ENCODE results near the gene HTRA3. TPM values are rescaled to one million over a fixed set of nuclear protein-coding genes. Genes with fewer than 3 reads are reported as not detected.

The HTRA3 gene
- total RNA-seq, 1 experiment from 2014 or later, result 2.8 TPM

- Histone ChIP-seq H2AFZ (ENCODE audit: low read length) (no peak overlapping the region), H3K79me2 (ENCODE audit: low read length) (no peaks in the 10 kb centered on the region), H3K9ac (ENCODE audit: low read length) (no peak overlapping the region), H3K9me2 (replicated peaks; ENCODE audit: low read length) (no peaks in the 10 kb centered on the region), H3F3A (ENCODE audit: low read length, unreplicated experiment) (no peaks in the 10 kb centered on the region), H3K4me3 (ENCODE audit: low read length) (no peak overlapping the region), H3K4me1 (ENCODE audit: insufficient read depth, low read length) (no peaks in the 10 kb centered on the region), H3K4me2 (ENCODE audit: low read length) (no peak overlapping the region), H3K9me3 (ENCODE audit: low read length) (no peaks in the 10 kb centered on the region), H3K36me3 (ENCODE audit: low read depth, low read length) (no peaks in the 10 kb centered on the region), H3K27ac (ENCODE audit: low read length) (no peak overlapping the region), H3K27me3 (ENCODE audit: low read length) (no peaks in the 10 kb centered on the region), H4K20me1 (ENCODE audit: low read length) (no peaks in the 10 kb centered on the region)
- no peak for TF ChIP-seq EZH2phosphoT487 (IDR thresholded peaks at IDR 0.05; ENCODE audit: borderline replicate concordance, low read length)
- TF ChIP-seq EZH2 (IDR thresholded peaks at IDR 0.05; ENCODE audit: low read length, unreplicated experiment), result no peak
- TF ChIP-seq CTCF (conservative IDR thresholded peaks at IDR 0.05; ENCODE audit: low read depth, low read length), result no peak
- no TSS peak for BruUV-seq (replicated peaks)
- CTCF ChIA-PET, result no interaction called here
- POLR2A ChIA-PET (ENCODE audit: unreplicated experiment), result no interaction called here
- ATAC-seq (no peak), DNase-seq (no peak)
- intact Hi-C loops (cut with micrococcal nuclease), result no loop called here
These were observed 23.8 kb downstream of the HTRA3 start for GRCh38 chr4:8293131-8293975.

- Histone ChIP-seq H2AFZ (ENCODE audit: low read length) (no peak overlapping the region), H3K79me2 (ENCODE audit: low read length) (no peaks in the 10 kb centered on the region), H3K9me3 (ENCODE audit: low read length) (no peaks in the 10 kb centered on the region), H4K20me1 (ENCODE audit: low read length) (no peaks in the 10 kb centered on the region), H3F3A (ENCODE audit: low read length, unreplicated experiment) (no peaks in the 10 kb centered on the region), H3K36me3 (ENCODE audit: low read depth, low read length) (no peaks in the 10 kb centered on the region), H3K9ac (ENCODE audit: low read length) (no peak overlapping the region), H3K4me3 (ENCODE audit: low read length) (no peak overlapping the region), H3K27ac (ENCODE audit: low read length) (no peak overlapping the region), H3K27me3 (ENCODE audit: low read length) (no peaks in the 10 kb centered on the region), H3K9me2 (replicated peaks; ENCODE audit: low read length) (no peaks in the 10 kb centered on the region), H3K4me2 (ENCODE audit: low read length) (no peak overlapping the region), H3K4me1 (ENCODE audit: insufficient read depth, low read length) (no peaks in the 10 kb centered on the region)
- no peak for TF ChIP-seq CTCF (conservative IDR thresholded peaks at IDR 0.05; ENCODE audit: low read depth, low read length)
- TF ChIP-seq EZH2 (IDR thresholded peaks at IDR 0.05; ENCODE audit: low read length, unreplicated experiment), result no peak
- no peak for TF ChIP-seq EZH2phosphoT487 (IDR thresholded peaks at IDR 0.05; ENCODE audit: borderline replicate concordance, low read length)
- DNase-seq, result no peak
- intact Hi-C loops (cut with micrococcal nuclease), result no loop called here
- ChIA-PET POLR2A (ENCODE audit: unreplicated experiment) (no interaction called here), CTCF (no interaction called here)
- no peak for ATAC-seq
- BruUV-seq (replicated peaks), result no TSS peak
These were observed 24.5 kb downstream of the HTRA3 start for GRCh38 chr4:8294036-8294435.

GRCh38 chr4:8294775-8295174 lies 25.2 kb downstream of the HTRA3 start:
- ChIA-PET POLR2A (ENCODE audit: unreplicated experiment) (no interaction called here), CTCF (no interaction called here)
- no peak for TF ChIP-seq EZH2phosphoT487 (IDR thresholded peaks at IDR 0.05; ENCODE audit: borderline replicate concordance, low read length)
- Histone ChIP-seq H3K36me3 (ENCODE audit: low read depth, low read length) (no peaks in the 10 kb centered on the region), H3K27me3 (ENCODE audit: low read length) (no peaks in the 10 kb centered on the region), H3F3A (ENCODE audit: low read length, unreplicated experiment) (no peaks in the 10 kb centered on the region), H3K9ac (ENCODE audit: low read length) (no peak overlapping the region), H2AFZ (ENCODE audit: low read length) (no peak overlapping the region), H3K9me2 (replicated peaks; ENCODE audit: low read length) (no peaks in the 10 kb centered on the region), H3K79me2 (ENCODE audit: low read length) (no peaks in the 10 kb centered on the region), H3K4me2 (ENCODE audit: low read length) (no peak overlapping the region), H3K4me1 (ENCODE audit: insufficient read depth, low read length) (no peaks in the 10 kb centered on the region), H3K9me3 (ENCODE audit: low read length) (no peaks in the 10 kb centered on the region), H3K27ac (ENCODE audit: low read length) (no peak overlapping the region), H4K20me1 (ENCODE audit: low read length) (no peaks in the 10 kb centered on the region), H3K4me3 (ENCODE audit: low read length) (no peak overlapping the region)
- intact Hi-C loops (cut with micrococcal nuclease), result no loop called here
- no TSS peak for BruUV-seq (replicated peaks)
- no peak for DNase-seq
- ATAC-seq, result no peak
